Ectodermal cell (in vitro differentiated cells): Measurements from ENCODE around the gene RAPGEF4.
A peak's percentile ranks its signal among the peaks of the same experiment; 100 is the strongest.

ENCODE experiments used
- H3K27ac ChIP-seq: 2 replicates; pipeline ENCODE4 v1.7.0; 2013; ENCODE audit warnings: mild to moderate bottlenecking, low read depth, low read length; ENCODE audit not compliant: insufficient read depth, poor library complexity, severe bottlenecking
- H3K27me3 ChIP-seq: 2 replicates; pipeline ENCODE4 v1.7.0; 2013; ENCODE audit warnings: mild to moderate bottlenecking, low read length; ENCODE audit not compliant: insufficient read depth, control insufficient read depth, poor library complexity, severe bottlenecking
- H3K36me3 ChIP-seq: one replicate; pipeline ENCODE4 v1.7.0; 2013; ENCODE audit warnings: low read length; ENCODE audit not compliant: control insufficient read depth, insufficient read depth
- H3K4me1 ChIP-seq: one replicate; pipeline ENCODE4 v1.7.0; 2013; ENCODE audit warnings: low read length; ENCODE audit not compliant: control insufficient read depth, insufficient read depth
- H3K4me3 ChIP-seq: 2 replicates; pipeline ENCODE4 v1.7.0; 2013; ENCODE audit warnings: low read depth, low read length, control low read depth; ENCODE audit not compliant: insufficient read depth
- H3K9me3 ChIP-seq: 2 replicates; pipeline ENCODE4 v1.7.0; 2013; ENCODE audit warnings: mild to moderate bottlenecking, low read length, moderate library complexity; ENCODE audit not compliant: control insufficient read depth
- WGBS, 2 experiments: methylation state at CpG; one replicate each; pipeline ENCODE4 v1.1.7; 2013; ENCODE audit warnings: missing lambda C conversion rate in 2 of 2; 5-methylcytosine and 5-hydroxymethylcytosine counted together

Gene RAPGEF4

DNA sequence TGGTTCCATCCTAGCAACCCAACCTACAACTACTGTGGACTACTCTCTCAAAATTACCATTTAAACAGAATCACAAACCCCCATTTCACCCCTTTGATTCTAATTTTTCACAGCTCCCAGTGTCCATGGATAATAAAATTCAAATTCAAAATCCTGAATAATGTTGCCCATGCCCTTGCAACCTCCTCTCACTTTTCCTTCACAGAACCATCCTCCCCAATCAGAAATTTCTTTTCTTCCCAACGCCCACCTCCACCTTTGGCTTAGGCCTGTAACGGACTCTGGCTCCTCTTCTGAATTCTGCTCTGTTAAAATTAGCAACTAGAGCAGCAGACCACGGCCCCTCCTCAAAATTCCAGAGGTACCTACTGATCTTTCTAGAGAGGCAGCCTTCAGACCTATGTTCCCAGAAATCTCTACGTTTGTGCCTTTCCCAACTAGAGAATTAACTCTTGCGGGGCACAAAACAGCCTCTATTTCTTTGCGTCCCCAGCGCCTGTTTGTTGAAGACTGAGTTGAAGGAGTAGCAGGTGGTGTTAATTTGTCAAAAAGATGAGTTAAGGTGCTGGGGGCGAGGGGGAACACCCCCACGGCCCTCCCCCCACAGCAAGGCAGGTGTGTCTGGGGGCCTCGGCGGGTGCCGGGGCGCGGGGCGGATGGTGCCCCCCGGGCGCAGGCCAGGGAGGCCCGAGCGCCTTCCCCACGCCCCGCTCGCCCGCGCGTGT, 339.6 kb downstream of the RAPGEF4 start:
- Histone ChIP-seq H3K9me3 (no peaks in the 10 kb centered on the region), H3K27ac (no peak overlapping the region), H3K36me3 (no peaks in the 10 kb centered on the region), H3K4me1 (peaks cover 7% of the 10 kb centered on the region), H3K27me3 (peaks cover 10% of the 10 kb centered on the region), H3K4me3 (peak overlapping the region; percentile 76)
- WGBS, 2 experiments, result 7 to 8% methylated on average over 25 of the region's 25 CpGs

DNA sequence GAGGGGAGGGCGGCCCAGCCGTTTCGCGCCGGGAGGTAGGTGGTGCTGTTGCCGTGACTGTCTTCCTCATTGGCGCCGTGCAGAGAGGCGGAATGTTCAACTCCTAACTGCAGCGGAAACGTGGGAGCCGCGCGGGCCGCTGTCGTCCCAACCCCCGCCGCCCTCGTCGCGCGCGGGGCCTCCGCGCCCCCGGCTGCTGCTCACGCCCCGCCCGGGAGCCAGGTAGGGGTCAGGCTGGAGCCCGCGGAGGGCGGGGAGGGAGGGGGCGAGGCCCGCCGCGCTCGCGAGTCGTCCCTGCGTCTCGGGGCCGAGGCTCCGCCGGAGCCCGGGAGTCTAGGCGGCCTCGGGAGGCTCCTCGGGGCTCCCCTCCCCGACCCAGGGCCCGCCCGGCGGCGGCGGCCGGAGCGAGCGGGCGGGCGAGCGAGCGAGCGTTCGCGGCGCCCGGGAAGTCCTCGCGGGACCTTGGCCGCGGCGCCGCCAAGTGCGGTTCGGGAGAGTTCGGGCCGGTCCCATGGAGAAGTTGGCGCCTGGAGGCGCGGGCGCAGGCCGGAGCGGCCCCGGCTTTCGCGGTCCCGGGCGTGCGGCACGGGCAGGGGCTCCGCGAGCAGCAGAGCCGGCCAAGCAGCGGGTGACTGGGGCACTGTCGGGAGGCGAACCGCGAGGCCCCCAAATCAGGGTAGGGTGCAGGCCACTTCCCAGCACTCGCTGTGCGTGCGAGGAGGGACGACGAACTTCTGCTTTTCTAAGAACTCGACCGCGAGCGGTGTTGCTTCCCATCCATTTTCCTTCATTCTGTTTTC, 340.3 kb downstream of the RAPGEF4 start, which contains the start of gene MAP3K20:
Gene MAP3K20 (plus strand): TSS at position 66 of the 800 bp plus-strand sequence. CDS start 15,186 bp downstream, outside the sequence.
- peak within 1 kb of the TSS; percentile 76 for H3K4me3 ChIP-seq
- no peaks in the 10 kb centered on the region for H3K9me3 ChIP-seq
- no peak within 1 kb of the TSS for H3K27ac ChIP-seq
- peaks cover 7% of the 10 kb centered on the region for H3K4me1 ChIP-seq
- H3K36me3 ChIP-seq, result no peaks in the 10 kb centered on the region
- H3K27me3 ChIP-seq, result peaks cover 10% of the 10 kb centered on the region
- WGBS, 2 experiments, result 0% methylated on average over 106 of the region's 106 CpGs

DNA sequence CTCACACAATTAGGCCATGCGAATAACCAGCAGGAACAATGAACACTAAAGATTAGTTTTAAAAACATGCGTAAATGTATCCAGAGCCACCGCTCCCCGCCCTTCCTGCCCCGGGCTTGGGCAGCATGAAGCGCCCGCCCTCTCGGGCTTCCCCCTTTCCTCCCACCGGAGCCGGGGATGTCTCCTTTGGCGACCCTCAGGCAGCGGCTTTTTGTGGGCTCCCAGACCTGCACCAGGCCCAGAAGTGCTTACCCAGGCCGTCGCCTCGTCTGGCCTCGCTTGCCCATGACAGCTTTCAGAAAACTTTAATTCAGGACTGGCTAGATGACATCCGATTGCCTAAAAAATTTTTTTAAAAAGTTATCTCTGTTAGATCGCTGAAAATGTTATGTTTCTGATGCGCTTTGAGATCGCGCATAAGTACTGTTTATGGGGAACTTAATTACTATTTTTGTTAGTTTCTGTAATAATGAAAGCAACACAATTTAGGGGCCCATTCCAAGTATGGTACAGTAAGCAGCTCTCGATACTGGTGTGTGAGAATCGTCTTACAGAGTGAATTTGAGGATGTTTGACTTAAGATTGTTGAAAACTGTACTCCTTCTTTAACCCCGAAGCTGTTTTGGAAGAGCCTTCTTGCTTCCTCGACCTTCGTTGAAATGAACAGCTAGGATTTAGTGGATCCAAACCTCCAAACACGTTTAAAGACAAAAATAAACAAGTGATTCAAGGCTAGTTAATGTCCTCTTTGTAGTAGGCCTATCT, 341.1 kb downstream of the RAPGEF4 start:
- Histone ChIP-seq H3K36me3 (no peaks in the 10 kb centered on the region), H3K27ac (no peak overlapping the region)
- WGBS, 2 experiments, result 14 to 15% methylated on average over 27 of the region's 27 CpGs

DNA sequence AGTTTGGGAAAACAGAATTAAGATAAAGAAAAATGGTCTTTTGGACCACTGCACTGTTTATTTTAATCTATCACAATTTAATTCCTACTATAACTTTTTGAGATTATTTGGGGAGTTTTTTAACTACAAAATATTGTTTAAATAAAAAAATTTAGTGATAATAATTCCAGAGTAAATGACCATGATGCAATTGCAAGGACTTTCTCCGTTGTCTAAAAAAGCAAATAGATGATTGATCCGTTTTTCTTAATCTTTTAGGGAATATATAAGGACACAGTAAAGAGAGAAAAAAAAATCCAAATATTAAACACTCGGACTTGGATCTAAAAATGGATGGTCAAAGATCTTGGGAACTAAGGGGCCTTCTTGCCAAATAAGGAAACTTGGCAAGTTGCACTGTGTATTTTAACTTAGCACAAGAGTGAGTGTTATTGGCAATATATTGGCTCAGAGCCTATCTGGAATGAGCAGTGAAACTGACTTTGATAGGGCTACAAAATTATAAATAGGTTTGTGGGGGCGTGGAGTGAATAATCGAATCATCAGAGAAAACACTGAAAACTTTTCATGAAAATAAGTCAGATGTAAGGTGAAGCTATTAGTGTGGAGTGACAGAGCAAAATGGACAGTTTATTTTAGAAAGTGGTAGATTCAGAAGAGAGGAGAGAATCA, 342.0 kb downstream of the RAPGEF4 start:
- no peaks in the 10 kb centered on the region for H3K36me3 ChIP-seq

More for the DNA sequence above, 341.1 kb downstream of the RAPGEF4 start:
- Histone ChIP-seq H3K4me3 (peak overlapping the region; percentile 76), H3K9me3 (no peaks in the 10 kb centered on the region), H3K4me1 (peaks cover 7% of the 10 kb centered on the region), H3K27me3 (peaks cover 10% of the 10 kb centered on the region)

DNA sequence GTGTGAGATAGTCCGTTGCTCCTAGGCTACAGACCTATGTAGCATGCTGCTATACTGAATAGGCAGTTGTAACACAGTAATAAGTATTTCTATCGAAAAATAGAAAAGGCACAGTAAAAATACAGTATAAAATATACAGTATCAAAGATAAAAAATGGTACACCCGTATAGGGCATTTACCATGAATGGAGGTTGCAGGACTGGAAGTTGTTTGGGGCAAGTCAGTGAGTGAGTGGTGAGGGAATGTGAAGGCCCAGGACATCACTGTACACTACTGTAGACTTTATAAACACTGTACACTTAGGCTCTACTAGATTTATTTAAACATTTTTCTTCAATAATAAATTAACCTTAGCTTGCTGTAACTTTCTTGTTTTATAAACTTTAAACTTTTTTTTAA, 343.5 kb downstream of the RAPGEF4 start:
- Histone ChIP-seq H3K9me3 (no peaks in the 10 kb centered on the region), H3K27ac (no peak overlapping the region), H3K4me1 (peaks cover 7% of the 10 kb centered on the region), H3K4me3 (no peak overlapping the region), H3K36me3 (no peaks in the 10 kb centered on the region), H3K27me3 (peaks cover 10% of the 10 kb centered on the region)
- 93 to 96% methylated on average over 2 to 3 of the region's 3 CpGs for WGBS, 2 experiments

More for the DNA sequence above, 342.0 kb downstream of the RAPGEF4 start:
- no peak overlapping the region for H3K4me3 ChIP-seq
- no peaks in the 10 kb centered on the region for H3K9me3 ChIP-seq
- H3K4me1 ChIP-seq, result peaks cover 7% of the 10 kb centered on the region
- WGBS, 2 experiments, result 90 to 94% methylated on average over 4 to 5 of the region's 5 CpGs
- peaks cover 10% of the 10 kb centered on the region for H3K27me3 ChIP-seq
- H3K27ac ChIP-seq, result no peak overlapping the region

DNA sequence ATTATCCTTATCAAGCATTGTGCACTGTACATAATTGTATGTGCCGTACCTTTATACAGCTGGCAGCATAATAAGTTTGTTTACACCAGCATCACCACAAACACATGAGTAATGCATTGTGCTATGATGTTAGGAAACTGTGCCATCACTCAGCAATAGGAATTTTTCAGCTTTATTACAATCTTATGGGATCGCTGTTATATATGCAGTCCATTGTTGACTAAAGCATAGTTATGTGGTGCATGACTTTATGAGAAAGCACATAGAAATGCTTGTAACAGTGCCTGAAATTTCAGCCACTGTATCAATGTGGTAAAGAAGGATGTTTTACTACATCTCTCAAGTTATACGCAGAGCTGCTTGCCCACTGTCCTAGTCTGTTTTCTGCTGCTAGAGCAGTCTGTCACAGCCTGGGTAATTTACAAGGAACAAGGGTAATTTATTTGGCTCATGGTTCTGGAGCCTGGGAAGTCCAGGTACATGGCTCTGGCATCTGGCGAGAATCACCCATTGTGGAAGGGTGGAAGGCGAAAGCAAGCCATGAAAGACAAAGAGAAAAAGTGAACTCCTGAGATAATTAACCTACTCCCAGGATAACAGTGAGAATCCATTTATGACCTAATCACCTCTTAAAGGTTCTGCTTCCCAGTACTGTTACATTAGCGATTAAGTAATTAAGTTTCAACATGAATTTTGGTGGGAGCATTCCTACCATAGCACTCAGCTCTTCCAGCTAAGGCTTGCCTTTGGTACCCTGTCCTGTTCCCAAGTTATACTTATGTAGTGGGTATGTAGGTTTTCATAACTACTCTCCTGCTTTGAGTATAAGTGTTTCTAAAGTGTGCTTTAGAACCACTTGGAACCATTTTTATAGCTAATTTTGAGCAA, 344.6 kb downstream of the RAPGEF4 start:
- Histone ChIP-seq H3K27ac (no peak overlapping the region), H3K4me1 (peaks cover 7% of the 10 kb centered on the region)

DNA sequence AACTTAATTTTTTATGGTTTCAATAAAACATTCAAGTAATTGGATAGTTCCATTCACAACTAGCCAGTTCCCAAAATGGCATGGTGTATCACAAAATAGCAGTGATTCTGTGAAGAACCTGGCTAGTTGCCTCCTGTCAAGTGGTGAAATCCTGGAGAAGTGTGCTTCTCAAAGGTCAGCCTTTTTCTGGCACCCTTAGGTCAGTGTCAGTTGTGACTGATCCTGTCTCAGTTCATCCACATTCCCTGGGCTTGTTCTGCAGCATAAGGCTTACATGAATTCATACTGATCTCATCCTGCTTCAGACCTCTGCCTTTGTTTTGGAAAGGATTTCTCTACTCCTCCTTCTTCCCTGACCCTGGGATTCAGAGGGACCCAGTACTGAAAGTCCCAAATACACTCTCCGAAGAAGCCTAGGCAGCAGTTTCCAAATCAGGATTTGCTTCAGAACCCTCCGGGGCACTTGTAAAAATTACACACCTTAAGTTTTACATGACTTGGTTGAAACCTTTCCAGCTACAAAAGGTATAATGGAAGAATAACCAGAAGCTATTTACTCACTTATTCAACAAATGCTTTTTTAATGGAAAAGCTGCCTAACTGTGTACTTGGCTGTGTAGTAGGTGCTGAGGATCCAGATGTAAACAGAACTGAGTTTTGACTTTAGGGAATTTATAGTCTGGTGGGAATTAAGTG, 351.0 kb downstream of the RAPGEF4 start:
- WGBS, 2 experiments, result 88 to 95% methylated on average over 2 of the region's 2 CpGs
- no peak overlapping the region for H3K27ac ChIP-seq
- H3K9me3 ChIP-seq, result no peaks in the 10 kb centered on the region
- no peaks in the 10 kb centered on the region for H3K27me3 ChIP-seq
- no peaks in the 10 kb centered on the region for H3K36me3 ChIP-seq
- no peaks in the 10 kb centered on the region for H3K4me1 ChIP-seq
- no peak overlapping the region for H3K4me3 ChIP-seq

More for the DNA sequence above, 344.6 kb downstream of the RAPGEF4 start:
- 96 to 97% methylated on average over 6 of the region's 6 CpGs for WGBS, 2 experiments
- no peaks in the 10 kb centered on the region for H3K9me3 ChIP-seq
- H3K27me3 ChIP-seq, result peaks cover 6% of the 10 kb centered on the region
- H3K36me3 ChIP-seq, result no peaks in the 10 kb centered on the region
- H3K4me3 ChIP-seq, result no peak overlapping the region

DNA sequence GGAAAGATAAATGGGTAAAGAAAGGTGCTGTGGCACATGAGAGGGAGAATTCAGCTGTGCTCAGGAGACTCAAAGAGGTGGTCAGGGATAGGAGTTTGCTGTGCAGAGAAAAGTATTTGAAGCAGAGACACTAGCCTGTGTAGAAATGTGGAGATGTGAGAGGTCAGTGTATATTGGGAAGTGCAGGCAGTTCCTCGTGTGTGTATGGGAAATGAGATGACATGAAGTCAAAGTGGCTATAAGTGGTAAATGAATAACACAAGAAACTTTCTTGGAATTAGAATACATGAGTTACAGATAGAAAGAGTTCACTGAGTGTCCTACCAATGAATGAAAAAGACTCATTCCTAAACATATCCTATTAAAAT, 351.6 kb downstream of the RAPGEF4 start:
- Histone ChIP-seq H3K36me3 (no peaks in the 10 kb centered on the region), H3K9me3 (no peaks in the 10 kb centered on the region), H3K4me1 (no peaks in the 10 kb centered on the region), H3K4me3 (no peak overlapping the region), H3K27ac (no peak overlapping the region), H3K27me3 (no peaks in the 10 kb centered on the region)
- 78 to 86% methylated on average over 1 of the region's 1 CpG for WGBS, 2 experiments
